Astrocyte (in vitro differentiated cells and primary cell): ENCODE data around the gene SNTB2. TPM values are rescaled to one million over a fixed set of nuclear protein-coding genes. Genes with fewer than 3 reads are reported as not detected.
A peak's percentile ranks its signal among the peaks of the same experiment; 100 is the strongest.

ENCODE experiments used
- DNase-seq: peaks from one replicate; pipeline ENCODE4 v3.0.0-alpha.2; 2010; ENCODE audit warnings: low read depth
- FAIRE-seq: peaks from 2 replicates; lab custom pipeline; 2011; peaks lifted over from hg19 to GRCh38; lab: Jason Lieb, UNC
- H2AFZ ChIP-seq: 2 replicates; pipeline ENCODE4 v1.6.0; 2012; ENCODE audit warnings: low read depth, low read length, inconsistent platforms
- H3K27ac ChIP-seq: 2 replicates; pipeline ENCODE4 v1.5.1; 2011; ENCODE audit warnings: low read depth, low read length, inconsistent platforms
- H3K27me3 ChIP-seq: 2 replicates; pipeline ENCODE4 v1.6.0; 2011; ENCODE audit warnings: low read length, inconsistent platforms; ENCODE audit not compliant: insufficient read depth
- H3K36me3 ChIP-seq: 2 replicates; pipeline ENCODE4 v1.5.1; 2011; ENCODE audit warnings: low read length, inconsistent platforms; ENCODE audit not compliant: insufficient read depth
- H3K4me1 ChIP-seq: 2 replicates; pipeline ENCODE4 v1.5.1; 2011; ENCODE audit warnings: low read length, inconsistent platforms; ENCODE audit not compliant: insufficient read depth
- H3K4me2 ChIP-seq: 2 replicates; pipeline ENCODE4 v1.6.0; 2012; ENCODE audit warnings: low read length, inconsistent platforms
- H3K4me3 ChIP-seq: 2 replicates; pipeline ENCODE4 v1.5.1; 2011; ENCODE audit warnings: low read depth, mild to moderate bottlenecking, low read length, inconsistent platforms; ENCODE audit not compliant: insufficient read depth
- H3K79me2 ChIP-seq: 2 replicates; pipeline ENCODE4 v1.6.0; 2012; ENCODE audit warnings: mild to moderate bottlenecking, low read length, inconsistent platforms; ENCODE audit not compliant: insufficient read depth
- H3K9ac ChIP-seq: 2 replicates; pipeline ENCODE4 v1.6.0; 2012; ENCODE audit warnings: mild to moderate bottlenecking, low read length, inconsistent platforms
- H3K9me3 ChIP-seq: 2 replicates; pipeline ENCODE4 v1.5.1; 2012; ENCODE audit warnings: low read depth, mild to moderate bottlenecking, low read length, inconsistent platforms; ENCODE audit not compliant: insufficient read depth
- H4K20me1 ChIP-seq: 2 replicates; pipeline ENCODE4 v1.6.0; 2012; ENCODE audit warnings: low read length, inconsistent platforms; ENCODE audit not compliant: insufficient read depth
- H3K27ac Mint-ChIP-seq: one replicate; pipeline ENCODE4 v1.8.0; 2021; ENCODE audit warnings: mild to moderate bottlenecking, mixed read lengths; ENCODE audit not compliant: unreplicated experiment
- H3K27me3 Mint-ChIP-seq: one replicate; pipeline ENCODE4 v1.8.0; 2021; ENCODE audit warnings: low read depth, mixed read lengths; ENCODE audit not compliant: unreplicated experiment
- H3K36me3 Mint-ChIP-seq: one replicate; pipeline ENCODE4 v1.8.0; 2021; ENCODE audit warnings: low read depth, mixed read lengths; ENCODE audit not compliant: unreplicated experiment
- H3K4me1 Mint-ChIP-seq: one replicate; pipeline ENCODE4 v1.8.0; 2021; ENCODE audit warnings: low read depth, mixed read lengths; ENCODE audit not compliant: unreplicated experiment
- H3K4me3 Mint-ChIP-seq: one replicate; pipeline ENCODE4 v1.8.0; 2021; ENCODE audit warnings: mild to moderate bottlenecking, moderate library complexity, mixed read lengths; ENCODE audit not compliant: unreplicated experiment
- H3K9me3 Mint-ChIP-seq: one replicate; pipeline ENCODE4 v1.8.0; 2021; ENCODE audit warnings: mild to moderate bottlenecking, mixed read lengths; ENCODE audit not compliant: unreplicated experiment
- CTCF ChIP-seq: IDR thresholded peaks from 2 replicates; pipeline ENCODE4 v1.5.1; 2011; ENCODE audit warnings: low read depth, mild to moderate bottlenecking, inconsistent platforms, low read length, moderate library complexity; ENCODE audit not compliant: insufficient read depth
- EZH2 ChIP-seq: IDR thresholded peaks from 2 replicates; pipeline ENCODE4 v1.6.1; 2012; ENCODE audit warnings: mild to moderate bottlenecking, low read length, inconsistent platforms; ENCODE audit not compliant: insufficient read depth
- total RNA-seq: library from RNA; stranded (reverse); gene quantifications from 2 replicates; pipeline ENCODE4 v1.2.1, GENCODE V29; 2021

Gene SNTB2
- total RNA-seq, 1 donor from 2014 or later, result 30.4 TPM

- peaks cover 35% of the 10 kb centered on the region for H3K36me3 ChIP-seq
- Mint-ChIP-seq H3K4me3 (peak overlapping the region; percentile 88), H3K27ac (no peak overlapping the region), H3K4me1 (peaks cover 20% of the 10 kb centered on the region), H3K27me3 (no peaks in the 10 kb centered on the region), H3K36me3 (peaks cover 19% of the 10 kb centered on the region), H3K9me3 (no peaks in the 10 kb centered on the region)
- no peaks in the 10 kb centered on the region for H3K27me3 ChIP-seq
- peak overlapping the region; percentile 58 for H3K4me3 ChIP-seq
- DNase-seq, result no peak
- peaks cover 28% of the 10 kb centered on the region for H3K4me1 ChIP-seq
- H3K27ac ChIP-seq, result no peak overlapping the region
- peak overlapping the region; percentile 96 for H3K4me2 ChIP-seq
- H3K9ac ChIP-seq, result peak overlapping the region; percentile 85
- H3K79me2 ChIP-seq, result peaks cover 77% of the 10 kb centered on the region
- FAIRE-seq, result no peak
- H3K9me3 ChIP-seq, result no peaks in the 10 kb centered on the region
- TF ChIP-seq CTCF (no peak), EZH2 (no peak)
- H4K20me1 ChIP-seq, result peaks cover 55% of the 10 kb centered on the region
- no peak overlapping the region for H2AFZ ChIP-seq
These were observed 141.9 kb downstream of the SNTB2 start for GRCh38 chr16:69328854-69329316.

GRCh38 chr16:69329369-69330285 lies 142.7 kb downstream of the SNTB2 start:
- TF ChIP-seq EZH2, result no peak
- TF ChIP-seq CTCF, result no peak
- Histone ChIP-seq H3K9me3 (no peaks in the 10 kb centered on the region), H3K9ac (peak overlapping the region; percentile 85), H3K79me2 (peaks cover 75% of the 10 kb centered on the region), H3K27ac (peak overlapping the region; percentile 26), H4K20me1 (peaks cover 48% of the 10 kb centered on the region), H3K4me2 (peak overlapping the region; percentile 96), H3K4me1 (peaks cover 28% of the 10 kb centered on the region), H3K4me3 (peak overlapping the region; percentile 58), H3K36me3 (peaks cover 36% of the 10 kb centered on the region), H2AFZ (peak overlapping the region; percentile 45), H3K27me3 (no peaks in the 10 kb centered on the region)
- H3K9me3 Mint-ChIP-seq, result no peaks in the 10 kb centered on the region
- H3K36me3 Mint-ChIP-seq, result peaks cover 19% of the 10 kb centered on the region
- peaks cover 20% of the 10 kb centered on the region for H3K4me1 Mint-ChIP-seq
- H3K4me3 Mint-ChIP-seq, result peak overlapping the region; percentile 88
- DNase-seq, result no peak
- FAIRE-seq, result no peak
- H3K27ac Mint-ChIP-seq, result peak overlapping the region; percentile 85
- no peaks in the 10 kb centered on the region for H3K27me3 Mint-ChIP-seq
